Astrocyte (in vitro differentiated cells and primary cell): ENCODE results near the gene BAZ1A.

ENCODE experiments used
- CTCF ChIP-seq: IDR thresholded peaks from 2 replicates; pipeline ENCODE4 v1.5.1; 2011; ENCODE audit warnings: low read depth, mild to moderate bottlenecking, inconsistent platforms, low read length, moderate library complexity; ENCODE audit not compliant: insufficient read depth
- EZH2 ChIP-seq: IDR thresholded peaks from 2 replicates; pipeline ENCODE4 v1.6.1; 2012; ENCODE audit warnings: mild to moderate bottlenecking, low read length, inconsistent platforms; ENCODE audit not compliant: insufficient read depth

- TF ChIP-seq CTCF (no peak), EZH2 (no peak)
Measured at GRCh38 chr14:34741840-34742239, 133.3 kb downstream of the BAZ1A start.
